ENCODE results near the gene DYNC1LI1. TPM values are rescaled to one million over a fixed set of nuclear protein-coding genes. Genes with fewer than 3 reads are reported as not detected.

The DYNC1LI1 gene
- total and polyA plus RNA-seq, 9 of the 15 experiments (the other 6 are each of a cell fraction or from before 2014, with no cell fraction given) = 21.0 to 85.4 (median 61.3) TPM

DNA sequence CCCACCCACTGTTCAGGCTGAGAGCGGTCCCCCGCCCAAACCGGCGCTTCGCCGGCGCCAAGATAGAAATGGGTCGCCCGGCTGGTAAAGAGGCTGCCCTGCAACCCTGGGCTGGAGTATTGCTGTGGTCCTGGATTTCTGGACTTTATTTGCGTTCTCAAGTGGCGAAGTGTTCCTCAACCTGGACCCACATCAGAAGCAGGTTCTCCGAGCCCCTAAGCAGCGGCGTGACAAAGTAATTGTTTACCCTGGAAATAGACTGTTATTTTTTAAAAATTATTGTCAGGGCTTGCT lies 481 bp upstream of the DYNC1LI1 start (continued):
- no peak for TF ChIP-seq FOS (IDR thresholded peaks at IDR 0.05; ENCODE audit: extremely low read depth, insufficient read length)
- no peak for TF ChIP-seq ZNF75A (CRISPR knock-in tag; IDR thresholded peaks at IDR 0.05)
- TF ChIP-seq, protein P1, sequence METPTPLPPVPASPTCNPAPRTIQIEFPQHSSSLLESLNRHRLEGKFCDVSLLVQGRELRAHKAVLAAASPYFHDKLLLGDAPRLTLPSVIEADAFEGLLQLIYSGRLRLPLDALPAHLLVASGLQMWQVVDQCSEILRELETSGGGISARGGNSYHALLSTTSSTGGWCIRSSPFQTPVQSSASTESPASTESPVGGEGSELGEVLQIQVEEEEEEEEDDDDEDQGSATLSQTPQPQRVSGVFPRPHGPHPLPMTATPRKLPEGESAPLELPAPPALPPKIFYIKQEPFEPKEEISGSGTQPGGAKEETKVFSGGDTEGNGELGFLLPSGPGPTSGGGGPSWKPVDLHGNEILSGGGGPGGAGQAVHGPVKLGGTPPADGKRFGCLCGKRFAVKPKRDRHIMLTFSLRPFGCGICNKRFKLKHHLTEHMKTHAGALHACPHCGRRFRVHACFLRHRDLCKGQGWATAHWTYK (CRISPR knock-in tag; IDR thresholded peaks at IDR 0.05) = 0 out of 2 replicates have a peak, but pooled peaks have one; percentile 8
- TF ChIP-seq EHMT2 (IDR thresholded peaks at IDR 0.05) = no peak
- TF ChIP-seq, protein P2, sequence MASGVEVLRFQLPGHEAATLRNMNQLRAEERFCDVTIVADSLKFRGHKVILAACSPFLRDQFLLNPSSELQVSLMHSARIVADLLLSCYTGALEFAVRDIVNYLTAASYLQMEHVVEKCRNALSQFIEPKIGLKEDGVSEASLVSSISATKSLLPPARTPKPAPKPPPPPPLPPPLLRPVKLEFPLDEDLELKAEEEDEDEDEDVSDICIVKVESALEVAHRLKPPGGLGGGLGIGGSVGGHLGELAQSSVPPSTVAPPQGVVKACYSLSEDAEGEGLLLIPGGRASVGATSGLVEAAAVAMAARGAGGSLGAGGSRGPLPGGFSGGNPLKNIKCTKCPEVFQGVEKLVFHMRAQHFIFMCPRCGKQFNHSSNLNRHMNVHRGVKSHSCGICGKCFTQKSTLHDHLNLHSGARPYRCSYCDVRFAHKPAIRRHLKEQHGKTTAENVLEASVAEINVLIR (CRISPR knock-in tag; IDR thresholded peaks at IDR 0.05) = no peak
- TF ChIP-seq, protein P3, sequence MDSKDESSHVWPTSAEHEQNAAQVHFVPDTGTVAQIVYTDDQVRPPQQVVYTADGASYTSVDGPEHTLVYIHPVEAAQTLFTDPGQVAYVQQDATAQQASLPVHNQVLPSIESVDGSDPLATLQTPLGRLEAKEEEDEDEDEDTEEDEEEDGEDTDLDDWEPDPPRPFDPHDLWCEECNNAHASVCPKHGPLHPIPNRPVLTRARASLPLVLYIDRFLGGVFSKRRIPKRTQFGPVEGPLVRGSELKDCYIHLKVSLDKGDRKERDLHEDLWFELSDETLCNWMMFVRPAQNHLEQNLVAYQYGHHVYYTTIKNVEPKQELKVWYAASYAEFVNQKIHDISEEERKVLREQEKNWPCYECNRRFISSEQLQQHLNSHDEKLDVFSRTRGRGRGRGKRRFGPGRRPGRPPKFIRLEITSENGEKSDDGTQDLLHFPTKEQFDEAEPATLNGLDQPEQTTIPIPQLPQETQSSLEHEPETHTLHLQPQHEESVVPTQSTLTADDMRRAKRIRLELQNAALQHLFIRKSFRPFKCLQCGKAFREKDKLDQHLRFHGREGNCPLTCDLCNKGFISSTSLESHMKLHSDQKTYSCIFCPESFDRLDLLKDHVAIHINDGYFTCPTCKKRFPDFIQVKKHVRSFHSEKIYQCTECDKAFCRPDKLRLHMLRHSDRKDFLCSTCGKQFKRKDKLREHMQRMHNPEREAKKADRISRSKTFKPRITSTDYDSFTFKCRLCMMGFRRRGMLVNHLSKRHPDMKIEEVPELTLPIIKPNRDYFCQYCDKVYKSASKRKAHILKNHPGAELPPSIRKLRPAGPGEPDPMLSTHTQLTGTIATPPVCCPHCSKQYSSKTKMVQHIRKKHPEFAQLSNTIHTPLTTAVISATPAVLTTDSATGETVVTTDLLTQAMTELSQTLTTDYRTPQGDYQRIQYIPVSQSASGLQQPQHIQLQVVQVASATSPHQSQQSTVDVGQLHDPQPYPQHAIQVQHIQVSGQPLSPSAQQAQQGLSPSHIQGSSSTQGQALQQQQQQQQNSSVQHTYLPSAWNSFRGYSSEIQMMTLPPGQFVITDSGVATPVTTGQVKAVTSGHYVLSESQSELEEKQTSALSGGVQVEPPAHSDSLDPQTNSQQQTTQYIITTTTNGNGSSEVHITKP (IDR thresholded peaks at IDR 0.05; ENCODE audit: partially characterized antibody) = peak; percentile 58
- TF ChIP-seq, protein P4, sequence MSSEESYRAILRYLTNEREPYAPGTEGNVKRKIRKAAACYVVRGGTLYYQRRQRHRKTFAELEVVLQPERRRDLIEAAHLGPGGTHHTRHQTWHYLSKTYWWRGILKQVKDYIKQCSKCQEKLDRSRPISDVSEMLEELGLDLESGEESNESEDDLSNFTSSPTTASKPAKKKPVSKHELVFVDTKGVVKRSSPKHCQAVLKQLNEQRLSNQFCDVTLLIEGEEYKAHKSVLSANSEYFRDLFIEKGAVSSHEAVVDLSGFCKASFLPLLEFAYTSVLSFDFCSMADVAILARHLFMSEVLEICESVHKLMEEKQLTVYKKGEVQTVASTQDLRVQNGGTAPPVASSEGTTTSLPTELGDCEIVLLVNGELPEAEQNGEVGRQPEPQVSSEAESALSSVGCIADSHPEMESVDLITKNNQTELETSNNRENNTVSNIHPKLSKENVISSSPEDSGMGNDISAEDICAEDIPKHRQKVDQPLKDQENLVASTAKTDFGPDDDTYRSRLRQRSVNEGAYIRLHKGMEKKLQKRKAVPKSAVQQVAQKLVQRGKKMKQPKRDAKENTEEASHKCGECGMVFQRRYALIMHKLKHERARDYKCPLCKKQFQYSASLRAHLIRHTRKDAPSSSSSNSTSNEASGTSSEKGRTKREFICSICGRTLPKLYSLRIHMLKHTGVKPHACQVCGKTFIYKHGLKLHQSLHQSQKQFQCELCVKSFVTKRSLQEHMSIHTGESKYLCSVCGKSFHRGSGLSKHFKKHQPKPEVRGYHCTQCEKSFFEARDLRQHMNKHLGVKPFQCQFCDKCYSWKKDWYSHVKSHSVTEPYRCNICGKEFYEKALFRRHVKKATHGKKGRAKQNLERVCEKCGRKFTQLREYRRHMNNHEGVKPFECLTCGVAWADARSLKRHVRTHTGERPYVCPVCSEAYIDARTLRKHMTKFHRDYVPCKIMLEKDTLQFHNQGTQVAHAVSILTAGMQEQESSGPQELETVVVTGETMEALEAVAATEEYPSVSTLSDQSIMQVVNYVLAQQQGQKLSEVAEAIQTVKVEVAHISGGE (CRISPR knock-in tag; IDR thresholded peaks at IDR 0.05) = 0 out of 6 replicates have a peak, but pooled peaks of 1 of the 3 experiments have one; percentile 4
- no peak for TF ChIP-seq ZNF444 (CRISPR knock-in tag; IDR thresholded peaks at IDR 0.05)
- TF ChIP-seq, protein P5, sequence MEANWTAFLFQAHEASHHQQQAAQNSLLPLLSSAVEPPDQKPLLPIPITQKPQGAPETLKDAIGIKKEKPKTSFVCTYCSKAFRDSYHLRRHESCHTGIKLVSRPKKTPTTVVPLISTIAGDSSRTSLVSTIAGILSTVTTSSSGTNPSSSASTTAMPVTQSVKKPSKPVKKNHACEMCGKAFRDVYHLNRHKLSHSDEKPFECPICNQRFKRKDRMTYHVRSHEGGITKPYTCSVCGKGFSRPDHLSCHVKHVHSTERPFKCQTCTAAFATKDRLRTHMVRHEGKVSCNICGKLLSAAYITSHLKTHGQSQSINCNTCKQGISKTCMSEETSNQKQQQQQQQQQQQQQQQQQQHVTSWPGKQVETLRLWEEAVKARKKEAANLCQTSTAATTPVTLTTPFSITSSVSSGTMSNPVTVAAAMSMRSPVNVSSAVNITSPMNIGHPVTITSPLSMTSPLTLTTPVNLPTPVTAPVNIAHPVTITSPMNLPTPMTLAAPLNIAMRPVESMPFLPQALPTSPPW (CRISPR knock-in tag; IDR thresholded peaks at IDR 0.05) = no peak
- TF ChIP-seq MTA1 (IDR thresholded peaks at IDR 0.05; ENCODE audit: borderline replicate concordance) = no peak
- TF ChIP-seq SMARCB1 (IDR thresholded peaks at IDR 0.05; ENCODE audit: insufficient read length, low read depth) = peak; percentile 15
- no peak for TF ChIP-seq SETDB1 (IDR thresholded peaks at IDR 0.05; ENCODE audit: low read length)
- TF ChIP-seq HDAC2 (IDR thresholded peaks at IDR 0.05) = 0 out of 2 replicates have a peak, but pooled peaks have one; percentile 15
- no peak for TF ChIP-seq NR4A1 (CRISPR knock-in tag; IDR thresholded peaks at IDR 0.05)
- 0 out of 2 replicates have a peak, but pooled peaks have one; percentile 18 for TF ChIP-seq NR4A1 (tag; IDR thresholded peaks at IDR 0.05)
- no peak for TF ChIP-seq DACH1 (IDR thresholded peaks at IDR 0.05; ENCODE audit: partially characterized antibody)
- no peak for TF ChIP-seq CBX3 (IDR thresholded peaks at IDR 0.05; ENCODE audit: borderline replicate concordance in 1 of 2, low read length in 2 of 2)
- peak; percentile 2 for TF ChIP-seq TAF9B (IDR thresholded peaks at IDR 0.05; ENCODE audit: partially characterized antibody)

Measured in K562 (cell line).